ENCODE data around the gene NDRG3. TPM values are rescaled to one million over a fixed set of nuclear protein-coding genes. Genes with fewer than 3 reads are reported as not detected.
A peak's percentile ranks its signal among the peaks of the same experiment; 100 is the strongest.

The NDRG3 gene
- total RNA-seq, 2 experiments from 2014 or later, result 14.4 to 22.1 TPM

DNA sequence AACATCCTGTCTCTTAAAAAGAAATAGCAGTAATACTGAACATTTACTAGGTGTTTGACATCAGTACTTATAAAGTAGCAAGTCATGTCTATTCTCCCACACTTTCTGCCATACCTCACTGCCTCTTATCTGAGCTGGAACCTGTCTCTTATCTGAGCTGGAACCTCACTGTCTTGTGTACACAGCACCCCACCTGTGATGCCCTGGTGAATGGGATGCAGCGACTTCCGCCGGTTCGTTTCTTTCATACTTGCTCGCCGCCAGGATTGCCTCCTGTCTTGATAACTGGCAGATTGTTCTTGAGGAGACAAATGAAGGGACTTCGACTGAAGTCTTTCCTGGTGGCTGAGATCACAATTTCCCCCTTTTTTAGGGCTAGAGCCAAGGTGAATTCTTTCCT lies 24.8 kb upstream of the NDRG3 start:
- H4K20me1 ChIP-seq (ENCODE audit: insufficient read depth, low read length), result no peaks in the 10 kb centered on the region
- H3K4me3 ChIP-seq (ENCODE audit: low read depth, low read length, poor library complexity, severe bottlenecking), result no peak overlapping the region
- H3K79me2 ChIP-seq (ENCODE audit: insufficient read depth, low read depth, low read length), result peaks cover 15% of the 10 kb centered on the region; the same call in 1 of the 2 replicates
- no peak overlapping the region for H2AFZ ChIP-seq (ENCODE audit: low read length)
- no peak for DNase-seq (ENCODE audit: low spot score)
- H3K27ac ChIP-seq (ENCODE audit: low read depth, low read length, poor library complexity, severe bottlenecking), result no peak overlapping the region
- TF ChIP-seq EZH2phosphoT487 (IDR thresholded peaks at IDR 0.05; ENCODE audit: borderline replicate concordance, low read depth, low read length), result no peak
- TF ChIP-seq, protein P1, sequence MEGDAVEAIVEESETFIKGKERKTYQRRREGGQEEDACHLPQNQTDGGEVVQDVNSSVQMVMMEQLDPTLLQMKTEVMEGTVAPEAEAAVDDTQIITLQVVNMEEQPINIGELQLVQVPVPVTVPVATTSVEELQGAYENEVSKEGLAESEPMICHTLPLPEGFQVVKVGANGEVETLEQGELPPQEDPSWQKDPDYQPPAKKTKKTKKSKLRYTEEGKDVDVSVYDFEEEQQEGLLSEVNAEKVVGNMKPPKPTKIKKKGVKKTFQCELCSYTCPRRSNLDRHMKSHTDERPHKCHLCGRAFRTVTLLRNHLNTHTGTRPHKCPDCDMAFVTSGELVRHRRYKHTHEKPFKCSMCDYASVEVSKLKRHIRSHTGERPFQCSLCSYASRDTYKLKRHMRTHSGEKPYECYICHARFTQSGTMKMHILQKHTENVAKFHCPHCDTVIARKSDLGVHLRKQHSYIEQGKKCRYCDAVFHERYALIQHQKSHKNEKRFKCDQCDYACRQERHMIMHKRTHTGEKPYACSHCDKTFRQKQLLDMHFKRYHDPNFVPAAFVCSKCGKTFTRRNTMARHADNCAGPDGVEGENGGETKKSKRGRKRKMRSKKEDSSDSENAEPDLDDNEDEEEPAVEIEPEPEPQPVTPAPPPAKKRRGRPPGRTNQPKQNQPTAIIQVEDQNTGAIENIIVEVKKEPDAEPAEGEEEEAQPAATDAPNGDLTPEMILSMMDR (conservative IDR thresholded peaks at IDR 0.05; ENCODE audit: low read length), result no peak
- peaks cover 47% of the 10 kb centered on the region for H3K36me3 ChIP-seq (ENCODE audit: insufficient read depth, low read length)
- H3K4me2 ChIP-seq (ENCODE audit: low read length), result peak overlapping the region; percentile 19; the same call in 1 of the 2 replicates
- H3K9me2 ChIP-seq (ENCODE audit: insufficient read depth, low read length), result no peaks in the 10 kb centered on the region
- ChIA-PET POLR2A (interaction anchor here (1.8 kb wide), 1 partner anchor 16 kb away, joined by 3 read pairs; no protein-coding TSS in a partner anchor), CTCF (ENCODE audit: unreplicated experiment) (no interaction called here)
- BruUV-seq (replicated peaks), result no TSS peak
- intact Hi-C loops (cut with micrococcal nuclease; ENCODE audit: unreplicated experiment), result loop anchor here (5.0 kb wide), 1 partner anchor 92 kb away; a partner anchor contains a TSS
- no peaks in the 10 kb centered on the region for H3K9me3 ChIP-seq (ENCODE audit: low read length)
- H3K4me1 ChIP-seq (ENCODE audit: insufficient read depth, low read length, poor library complexity, severe bottlenecking), result peaks cover 37% of the 10 kb centered on the region

DNA sequence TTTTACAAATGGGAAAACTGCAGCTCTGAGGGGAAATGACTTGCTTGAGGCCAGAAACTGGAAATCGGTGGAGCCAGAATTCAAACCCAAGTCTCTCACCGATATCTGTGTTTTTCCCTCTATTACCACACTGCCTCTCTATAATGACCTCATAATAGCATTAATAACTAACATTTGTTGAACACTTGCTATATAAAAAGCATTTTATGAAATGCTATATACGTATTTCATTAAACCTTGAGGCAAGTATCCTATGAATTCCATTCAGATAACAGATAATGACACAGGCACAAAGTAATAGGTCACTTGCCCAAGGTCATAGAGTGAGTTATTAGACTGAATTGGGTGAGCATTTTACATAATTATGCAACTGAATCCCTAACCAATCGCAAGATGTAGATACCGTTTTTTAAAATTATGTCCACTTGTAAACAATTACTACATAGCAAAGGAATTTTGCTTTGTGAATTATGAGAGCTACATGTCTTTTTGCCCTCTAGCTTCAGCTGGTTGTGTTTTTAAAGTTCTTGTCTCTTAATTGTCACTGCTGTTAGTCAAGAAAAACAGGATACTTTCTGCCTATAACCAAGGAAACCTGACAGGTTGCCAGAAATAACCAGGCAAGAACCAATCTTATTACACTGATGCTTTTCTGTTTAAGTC lies 23.0 kb upstream of the NDRG3 start:
- ChIA-PET CTCF (ENCODE audit: unreplicated experiment) (no interaction called here), POLR2A (interaction anchor here (0.6 to 2.7 kb wide), 4 partner anchors 11 to 141 kb away, joined by 3 to 10 read pairs (median 4); no protein-coding TSS in a partner anchor)
- no peaks in the 10 kb centered on the region for H3K9me2 ChIP-seq (ENCODE audit: insufficient read depth, low read length)
- TF ChIP-seq EZH2phosphoT487 (IDR thresholded peaks at IDR 0.05; ENCODE audit: borderline replicate concordance, low read depth, low read length), result no peak
- TF ChIP-seq, protein P1 (conservative IDR thresholded peaks at IDR 0.05; ENCODE audit: low read length), result no peak
- H3K36me3 ChIP-seq (ENCODE audit: insufficient read depth, low read length), result peaks cover 63% of the 10 kb centered on the region
- no peaks in the 10 kb centered on the region for H3K9me3 ChIP-seq (ENCODE audit: low read length)
- H3K4me1 ChIP-seq (ENCODE audit: insufficient read depth, low read length, poor library complexity, severe bottlenecking), result peaks cover 37% of the 10 kb centered on the region
- peaks cover 15% of the 10 kb centered on the region; the same call in 1 of the 2 replicates for H3K79me2 ChIP-seq (ENCODE audit: insufficient read depth, low read depth, low read length)
- no peak for DNase-seq (ENCODE audit: low spot score)
- H3K27ac ChIP-seq (ENCODE audit: low read depth, low read length, poor library complexity, severe bottlenecking), result no peak overlapping the region
- H4K20me1 ChIP-seq (ENCODE audit: insufficient read depth, low read length), result no peaks in the 10 kb centered on the region
- BruUV-seq (replicated peaks), result no TSS peak
- H3K4me3 ChIP-seq (ENCODE audit: low read depth, low read length, poor library complexity, severe bottlenecking), result no peak overlapping the region
- intact Hi-C loops (cut with micrococcal nuclease; ENCODE audit: unreplicated experiment), result no loop called here
- peak overlapping the region; percentile 6; the same call in 1 of the 2 replicates for H3K4me2 ChIP-seq (ENCODE audit: low read length)
- H2AFZ ChIP-seq (ENCODE audit: low read length), result no peak overlapping the region

DNA sequence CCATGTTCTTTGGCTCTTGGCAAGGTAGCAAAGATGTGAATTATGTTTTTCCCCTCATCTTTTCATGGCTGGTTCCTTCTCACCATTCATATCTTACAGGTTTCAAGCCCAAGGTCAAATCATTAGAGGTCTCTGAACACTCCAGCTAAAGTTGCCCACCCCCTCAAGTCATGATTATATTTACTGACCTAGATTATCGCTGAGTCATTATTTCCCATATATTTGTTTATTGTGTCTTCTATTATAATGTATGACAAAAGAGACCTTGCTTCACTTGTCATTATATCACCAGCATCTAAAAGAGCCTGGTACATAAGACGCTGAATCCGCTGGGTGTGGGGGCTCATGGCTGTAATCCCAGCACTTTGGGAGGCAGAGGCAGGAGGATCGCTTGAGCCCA lies 15.2 kb upstream of the NDRG3 start:
- CTCF ChIA-PET (ENCODE audit: unreplicated experiment), result no interaction called here
- POLR2A ChIA-PET, result no interaction called here

More for the DNA sequence above, 15.2 kb upstream of the NDRG3 start:
- H3K36me3 ChIP-seq (ENCODE audit: insufficient read depth, low read length), result peaks cover 79% of the 10 kb centered on the region
- no peaks in the 10 kb centered on the region for H3K9me2 ChIP-seq (ENCODE audit: insufficient read depth, low read length)
- no peak overlapping the region for H2AFZ ChIP-seq (ENCODE audit: low read length)
- H3K4me3 ChIP-seq (ENCODE audit: low read depth, low read length, poor library complexity, severe bottlenecking), result no peak overlapping the region
- H3K9me3 ChIP-seq (ENCODE audit: low read length), result no peaks in the 10 kb centered on the region
- H4K20me1 ChIP-seq (ENCODE audit: insufficient read depth, low read length), result no peaks in the 10 kb centered on the region
- intact Hi-C loops (cut with micrococcal nuclease; ENCODE audit: unreplicated experiment), result no loop called here
- no peak for DNase-seq (ENCODE audit: low spot score)
- no peak overlapping the region for H3K27ac ChIP-seq (ENCODE audit: low read depth, low read length, poor library complexity, severe bottlenecking)
- TF ChIP-seq, protein P1 (conservative IDR thresholded peaks at IDR 0.05; ENCODE audit: low read length), result no peak
- no peak for TF ChIP-seq EZH2phosphoT487 (IDR thresholded peaks at IDR 0.05; ENCODE audit: borderline replicate concordance, low read depth, low read length)
- H3K79me2 ChIP-seq (ENCODE audit: insufficient read depth, low read depth, low read length), result no peaks in the 10 kb centered on the region
- no TSS peak for BruUV-seq (replicated peaks)
- H3K4me2 ChIP-seq (ENCODE audit: low read length), result no peak overlapping the region
- H3K4me1 ChIP-seq (ENCODE audit: insufficient read depth, low read length, poor library complexity, severe bottlenecking), result peaks cover 36% of the 10 kb centered on the region
